ENCODE data around the gene DDR1.
"Not testable (repeated sequence)": the region's sequence is repeated elsewhere in the genome, so short reads cannot be mapped to it uniquely, and the experiment has no call there.

DDR1 gene

DNA sequence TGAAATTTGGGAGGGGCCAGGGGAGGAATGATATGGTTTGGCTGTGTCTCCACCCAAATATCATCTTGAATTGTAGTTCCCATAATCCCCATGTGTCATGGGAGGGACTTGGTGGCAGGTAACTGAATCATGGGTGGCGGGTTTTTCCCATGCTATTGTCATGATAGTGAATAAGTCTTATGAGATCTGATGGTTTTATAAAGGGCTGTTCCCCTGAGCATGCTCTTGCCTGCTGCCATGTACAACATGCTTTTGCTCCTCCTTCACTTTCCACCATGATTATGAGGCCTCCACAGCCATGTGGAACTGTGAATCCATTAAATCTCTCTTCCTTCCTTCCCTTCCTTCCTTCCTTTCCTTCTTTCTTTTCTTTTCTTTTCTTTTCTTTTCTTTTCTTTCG is 31.9 kb upstream of the DDR1 start:
- H3K4me3 ChIP-seq (ENCODE audit: low read depth in 1 of 5, low read length in 5 of 5); H3K4me1 ChIP-seq (ENCODE audit: control insufficient read depth in 5 of 5, insufficient read depth in 5 of 5, low read length in 5 of 5); H3K27me3 ChIP-seq (ENCODE audit: control insufficient read depth in 5 of 5, insufficient read depth in 4 of 5, low read length in 5 of 5); H3K27ac ChIP-seq (ENCODE audit: low read depth, low read length); H3K9me3 ChIP-seq (ENCODE audit: control insufficient read depth in 5 of 5, low read length in 5 of 5); H3K9ac ChIP-seq (ENCODE audit: low read length in 5 of 5); H3K36me3 ChIP-seq (ENCODE audit: control insufficient read depth in 5 of 5, insufficient read depth in 5 of 5, low read length in 5 of 5): not testable (repeated sequence)

- peaks cover 0 to 6% (median 0%) of the 10 kb centered on the region in 5 donors for H3K9me3 ChIP-seq (ENCODE audit: control insufficient read depth in 5 of 5, low read length in 5 of 5)
Measured at GRCh38 chr6:30854285-30855040, 29.9 kb upstream of the DDR1 start.

GRCh38 chr6:30855429-30856075 is 28.8 kb upstream of the DDR1 start:
- peaks cover 0 to 2% (median 0%) of the 10 kb centered on the region in 5 donors for H3K27me3 ChIP-seq (ENCODE audit: control insufficient read depth in 5 of 5, insufficient read depth in 4 of 5, low read length in 5 of 5)
- H3K27ac ChIP-seq (ENCODE audit: low read depth, low read length) = no peak overlapping the region
- H3K9me3 ChIP-seq (ENCODE audit: control insufficient read depth in 5 of 5, low read length in 5 of 5) = peaks cover 0 to 6% (median 0%) of the 10 kb centered on the region in 5 donors
- no peaks in the 10 kb centered on the region for H3K4me1 ChIP-seq (ENCODE audit: control insufficient read depth in 5 of 5, insufficient read depth in 5 of 5, low read length in 5 of 5)
- no peak overlapping the region for H3K4me3 ChIP-seq (ENCODE audit: low read depth in 1 of 5, low read length in 5 of 5)
- H3K9ac ChIP-seq (ENCODE audit: low read length in 5 of 5) = no peak overlapping the region
- no peaks in the 10 kb centered on the region for H3K36me3 ChIP-seq (ENCODE audit: control insufficient read depth in 5 of 5, insufficient read depth in 5 of 5, low read length in 5 of 5)

More at GRCh38 chr6:30854285-30855040, 29.9 kb upstream of the DDR1 start:
- H3K4me1 ChIP-seq (ENCODE audit: control insufficient read depth in 5 of 5, insufficient read depth in 5 of 5, low read length in 5 of 5) = no peaks in the 10 kb centered on the region
- peaks cover 0 to 2% (median 0%) of the 10 kb centered on the region in 5 donors for H3K27me3 ChIP-seq (ENCODE audit: control insufficient read depth in 5 of 5, insufficient read depth in 4 of 5, low read length in 5 of 5)
- no peak overlapping the region for H3K9ac ChIP-seq (ENCODE audit: low read length in 5 of 5)
- H3K4me3 ChIP-seq (ENCODE audit: low read depth in 1 of 5, low read length in 5 of 5) = no peak overlapping the region
- no peak overlapping the region for H3K27ac ChIP-seq (ENCODE audit: low read depth, low read length)
- no peaks in the 10 kb centered on the region for H3K36me3 ChIP-seq (ENCODE audit: control insufficient read depth in 5 of 5, insufficient read depth in 5 of 5, low read length in 5 of 5)

DNA sequence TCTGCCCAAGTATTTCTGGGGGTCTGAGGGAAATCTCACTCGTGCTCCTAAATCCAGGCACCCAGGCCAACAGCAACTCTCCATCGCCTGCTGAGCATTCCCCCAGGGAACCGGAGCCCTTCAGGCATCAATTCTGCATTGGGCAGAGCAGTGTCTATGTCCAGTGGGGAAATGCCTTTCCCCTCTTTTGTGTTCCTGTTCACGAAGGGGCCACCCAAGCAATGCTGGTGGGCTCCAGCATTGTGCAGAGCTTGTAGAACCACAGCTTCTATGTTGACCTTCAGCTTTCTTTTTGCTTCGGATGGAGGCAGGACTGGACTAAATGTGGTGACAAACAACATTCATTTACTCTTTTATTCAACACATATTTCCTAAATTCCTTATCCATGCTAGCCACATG is 27.2 kb upstream of the DDR1 start:
- no peaks in the 10 kb centered on the region for H3K4me1 ChIP-seq (ENCODE audit: control insufficient read depth in 5 of 5, insufficient read depth in 5 of 5, low read length in 5 of 5)
- peaks cover 0 to 2% (median 0%) of the 10 kb centered on the region in 5 donors for H3K27me3 ChIP-seq (ENCODE audit: control insufficient read depth in 5 of 5, insufficient read depth in 4 of 5, low read length in 5 of 5)
- H3K36me3 ChIP-seq (ENCODE audit: control insufficient read depth in 5 of 5, insufficient read depth in 5 of 5, low read length in 5 of 5) = no peaks in the 10 kb centered on the region
- no peak overlapping the region for H3K27ac ChIP-seq (ENCODE audit: low read depth, low read length)
- H3K9ac ChIP-seq (ENCODE audit: low read length in 5 of 5) = no peak overlapping the region
- no peak overlapping the region for H3K4me3 ChIP-seq (ENCODE audit: low read depth in 1 of 5, low read length in 5 of 5)
- peaks cover 0 to under 1% (median 0%) of the 10 kb centered on the region in 5 donors for H3K9me3 ChIP-seq (ENCODE audit: control insufficient read depth in 5 of 5, low read length in 5 of 5)

- no peak overlapping the region for H3K4me3 ChIP-seq (ENCODE audit: low read depth in 1 of 5, low read length in 5 of 5)
- H3K9ac ChIP-seq (ENCODE audit: low read length in 5 of 5) = no peak overlapping the region
- no peaks in the 10 kb centered on the region for H3K36me3 ChIP-seq (ENCODE audit: control insufficient read depth in 5 of 5, insufficient read depth in 5 of 5, low read length in 5 of 5)
- no peaks in the 10 kb centered on the region for H3K9me3 ChIP-seq (ENCODE audit: control insufficient read depth in 5 of 5, low read length in 5 of 5)
- no peaks in the 10 kb centered on the region for H3K4me1 ChIP-seq (ENCODE audit: control insufficient read depth in 5 of 5, insufficient read depth in 5 of 5, low read length in 5 of 5)
- no peak overlapping the region for H3K27ac ChIP-seq (ENCODE audit: low read depth, low read length)
- H3K27me3 ChIP-seq (ENCODE audit: control insufficient read depth in 5 of 5, insufficient read depth in 4 of 5, low read length in 5 of 5) = peaks cover 0 to 2% (median 0%) of the 10 kb centered on the region in 5 donors
Measured at GRCh38 chr6:30857549-30857948, 26.8 kb upstream of the DDR1 start.

- not testable (repeated sequence) for H3K4me1 ChIP-seq (ENCODE audit: control insufficient read depth in 5 of 5, insufficient read depth in 5 of 5, low read length in 5 of 5); H3K36me3 ChIP-seq (ENCODE audit: control insufficient read depth in 5 of 5, insufficient read depth in 5 of 5, low read length in 5 of 5); H3K4me3 ChIP-seq (ENCODE audit: low read depth in 1 of 5, low read length in 5 of 5); H3K9me3 ChIP-seq (ENCODE audit: control insufficient read depth in 5 of 5, low read length in 5 of 5); H3K27ac ChIP-seq (ENCODE audit: low read depth, low read length); H3K27me3 ChIP-seq (ENCODE audit: control insufficient read depth in 5 of 5, insufficient read depth in 4 of 5, low read length in 5 of 5); H3K9ac ChIP-seq (ENCODE audit: low read length in 5 of 5)
Measured at GRCh38 chr6:30859726-30860125, 24.6 kb upstream of the DDR1 start.

GRCh38 chr6:30861257-30862048 is 22.9 kb upstream of the DDR1 start:
- Histone ChIP-seq H3K4me1 (ENCODE audit: control insufficient read depth in 5 of 5, insufficient read depth in 5 of 5, low read length in 5 of 5) (no peaks in the 10 kb centered on the region), H3K9me3 (ENCODE audit: control insufficient read depth in 5 of 5, low read length in 5 of 5) (no peaks in the 10 kb centered on the region), H3K36me3 (ENCODE audit: control insufficient read depth in 5 of 5, insufficient read depth in 5 of 5, low read length in 5 of 5) (no peaks in the 10 kb centered on the region), H3K4me3 (ENCODE audit: low read depth in 1 of 5, low read length in 5 of 5) (no peak overlapping the region), H3K9ac (ENCODE audit: low read length in 5 of 5) (no peak overlapping the region), H3K27ac (ENCODE audit: low read depth, low read length) (no peak overlapping the region), H3K27me3 (ENCODE audit: control insufficient read depth in 5 of 5, insufficient read depth in 4 of 5, low read length in 5 of 5) (peaks cover 0 to 2% (median 0%) of the 10 kb centered on the region in 5 donors)

GRCh38 chr6:30862156-30862875 is 22.0 kb upstream of the DDR1 start:
- Histone ChIP-seq H3K36me3 (ENCODE audit: control insufficient read depth in 5 of 5, insufficient read depth in 5 of 5, low read length in 5 of 5) (no peaks in the 10 kb centered on the region), H3K9ac (ENCODE audit: low read length in 5 of 5) (no peak overlapping the region), H3K9me3 (ENCODE audit: control insufficient read depth in 5 of 5, low read length in 5 of 5) (no peaks in the 10 kb centered on the region), H3K27ac (ENCODE audit: low read depth, low read length) (no peak overlapping the region), H3K4me3 (ENCODE audit: low read depth in 1 of 5, low read length in 5 of 5) (no peak overlapping the region), H3K4me1 (ENCODE audit: control insufficient read depth in 5 of 5, insufficient read depth in 5 of 5, low read length in 5 of 5) (no peaks in the 10 kb centered on the region), H3K27me3 (ENCODE audit: control insufficient read depth in 5 of 5, insufficient read depth in 4 of 5, low read length in 5 of 5) (no peaks in the 10 kb centered on the region)

DNA sequence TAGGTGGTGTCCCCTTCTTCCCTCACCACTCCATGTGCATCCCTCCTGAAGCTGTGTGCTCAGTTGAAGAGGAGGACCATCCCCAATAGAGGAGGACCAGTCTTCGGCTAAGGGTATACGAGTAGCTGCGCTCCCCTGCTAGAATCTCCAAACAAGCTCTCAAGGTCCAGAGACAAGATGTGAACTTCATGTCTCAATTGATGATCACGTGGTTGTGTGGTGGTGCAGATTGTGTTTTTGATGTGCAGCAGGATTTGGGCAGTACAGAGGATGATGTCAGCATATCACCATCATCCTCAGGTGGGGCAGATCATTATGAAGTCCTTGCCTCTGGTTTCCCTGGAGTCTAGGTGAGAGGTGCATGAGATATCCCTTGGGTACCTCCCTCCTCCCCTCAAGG is 20.0 kb upstream of the DDR1 start:
- no peak overlapping the region for H3K27ac ChIP-seq (ENCODE audit: low read depth, low read length)
- no peak overlapping the region for H3K4me3 ChIP-seq (ENCODE audit: low read depth in 1 of 5, low read length in 5 of 5)
- H3K9ac ChIP-seq (ENCODE audit: low read length in 5 of 5) = no peak overlapping the region
- peaks cover 0 to 9% (median 1%) of the 10 kb centered on the region in 5 donors for H3K9me3 ChIP-seq (ENCODE audit: control insufficient read depth in 5 of 5, low read length in 5 of 5)
- no peaks in the 10 kb centered on the region for H3K4me1 ChIP-seq (ENCODE audit: control insufficient read depth in 5 of 5, insufficient read depth in 5 of 5, low read length in 5 of 5)
- no peaks in the 10 kb centered on the region for H3K36me3 ChIP-seq (ENCODE audit: control insufficient read depth in 5 of 5, insufficient read depth in 5 of 5, low read length in 5 of 5)
- H3K27me3 ChIP-seq (ENCODE audit: control insufficient read depth in 5 of 5, insufficient read depth in 4 of 5, low read length in 5 of 5) = no peaks in the 10 kb centered on the region
